T-helper 2 cell (primary cell): ENCODE data around the gene MYOCOS.
A peak's percentile ranks its signal among the peaks of the same experiment; 100 is the strongest.
"Not testable (repeated sequence)": the region's sequence is repeated elsewhere in the genome, so short reads cannot be mapped to it uniquely, and the experiment has no call there.

Experiments
- DNase-seq, 5 experiments: peaks; one replicate each; pipeline versions ENCODE4 v3.0.0 to v3.0.0-alpha.2; 2012 to 2022

MYOCOS gene

DNA sequence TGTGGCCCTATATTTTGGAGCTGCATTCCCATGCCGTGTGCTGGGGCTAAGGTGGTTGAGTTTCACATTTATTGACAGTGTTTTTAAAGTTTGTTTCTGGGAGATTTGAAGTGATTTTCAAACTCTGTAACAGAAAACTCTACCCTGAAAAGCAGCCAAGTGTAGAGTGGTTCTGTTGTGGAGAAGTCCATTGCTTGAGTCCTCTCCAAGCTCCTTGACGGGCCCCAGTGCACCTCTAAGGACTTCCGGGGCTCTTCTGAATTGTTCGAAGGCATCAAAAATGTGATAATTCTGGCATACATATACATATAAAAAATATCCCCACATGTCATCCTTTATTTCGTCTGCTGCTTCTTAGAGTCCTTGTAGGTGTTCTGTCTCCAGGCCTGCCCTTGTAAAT lies 5.0 kb downstream of the MYOCOS start:
- DNase-seq, result no peak

DNA sequence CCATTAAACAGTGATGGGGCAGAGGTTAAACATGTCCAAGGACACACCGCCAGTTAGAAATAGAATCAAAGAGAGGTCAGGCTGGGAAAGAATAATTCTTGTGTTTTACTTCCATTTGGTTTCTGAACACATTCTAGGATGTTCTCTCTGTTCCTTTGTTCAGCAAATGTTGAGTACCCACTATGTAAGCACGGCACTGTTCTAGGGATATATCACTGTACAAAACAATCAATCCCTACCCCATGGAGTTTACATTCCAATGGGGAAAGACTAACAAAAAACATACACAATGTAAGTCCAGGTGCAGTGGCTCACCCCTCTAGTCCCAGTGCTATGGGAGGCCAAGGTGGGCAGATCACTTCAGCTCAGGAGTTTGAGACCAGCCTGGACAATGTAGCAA lies 6.2 kb downstream of the MYOCOS start:
- no peak for DNase-seq

GRCh38 chr1:171635661-171636060 lies 13.6 kb downstream of the MYOCOS start:
- no peak for DNase-seq

GRCh38 chr1:171636141-171636540 lies 14.1 kb downstream of the MYOCOS start:
- no peak for DNase-seq

GRCh38 chr1:171637928-171638576 lies 16.0 kb downstream of the MYOCOS start:
- no peak for DNase-seq

DNA sequence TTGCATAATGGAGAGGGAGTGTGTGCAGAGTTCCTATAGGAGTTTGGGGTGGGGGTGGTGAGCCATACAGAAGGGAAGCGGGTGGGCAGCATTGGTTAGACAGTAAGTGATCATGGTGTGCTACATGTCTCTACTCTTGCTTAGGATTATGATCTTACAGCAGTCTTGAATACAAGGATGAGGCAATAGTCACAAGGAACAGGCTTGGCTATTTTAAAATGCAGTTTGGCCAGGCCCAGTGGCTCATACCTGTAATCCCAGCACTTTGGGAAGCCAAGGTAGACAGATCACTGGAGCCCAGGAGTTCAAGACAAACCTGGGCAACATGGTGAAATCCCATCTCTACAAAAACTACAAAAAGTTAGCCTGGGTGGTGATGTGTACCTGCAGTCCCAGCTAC lies 18.2 kb downstream of the MYOCOS start:
- DNase-seq, result no peak

DNA sequence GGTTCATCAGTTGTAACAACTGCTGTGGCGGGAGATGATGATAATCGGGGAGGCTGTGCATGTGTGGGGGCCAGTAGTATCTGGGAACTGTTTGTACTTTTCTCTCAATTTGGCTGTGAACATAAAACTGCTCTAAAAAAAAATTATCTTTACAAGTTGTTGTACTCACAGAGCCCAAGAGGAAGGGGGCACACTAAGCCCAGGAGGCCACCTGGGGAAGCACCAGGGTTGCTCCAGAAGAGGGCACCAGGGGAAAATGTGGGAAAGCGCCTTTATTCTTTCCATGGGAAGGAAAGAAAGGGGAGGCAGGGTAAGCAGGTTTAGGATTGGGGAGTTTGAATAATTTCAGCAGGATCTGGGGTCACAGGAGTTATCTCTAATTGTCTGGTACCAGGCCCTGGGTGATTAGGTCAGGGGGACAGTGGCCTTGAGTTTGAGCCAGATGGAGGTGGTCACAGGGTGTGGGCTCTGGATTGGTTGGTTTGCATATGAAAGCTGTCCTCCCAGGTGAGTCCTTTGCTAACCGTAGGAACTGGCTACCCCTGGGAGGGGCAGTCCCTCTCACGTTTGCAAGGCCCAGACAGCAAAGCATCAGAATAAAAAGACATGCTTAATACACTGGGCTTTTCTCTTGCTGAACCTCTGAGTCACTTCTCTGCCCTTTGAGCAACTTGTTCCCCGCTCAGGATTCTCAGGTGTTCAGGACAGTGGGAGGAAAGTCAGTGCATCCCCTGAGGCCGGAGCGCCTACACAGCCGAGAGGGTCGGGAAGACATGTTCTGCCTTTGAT lies 19.2 kb downstream of the MYOCOS start:
- no peak for DNase-seq

- no peak for DNase-seq
These were observed 20.2 kb downstream of the MYOCOS start for GRCh38 chr1:171642197-171642596.

DNA sequence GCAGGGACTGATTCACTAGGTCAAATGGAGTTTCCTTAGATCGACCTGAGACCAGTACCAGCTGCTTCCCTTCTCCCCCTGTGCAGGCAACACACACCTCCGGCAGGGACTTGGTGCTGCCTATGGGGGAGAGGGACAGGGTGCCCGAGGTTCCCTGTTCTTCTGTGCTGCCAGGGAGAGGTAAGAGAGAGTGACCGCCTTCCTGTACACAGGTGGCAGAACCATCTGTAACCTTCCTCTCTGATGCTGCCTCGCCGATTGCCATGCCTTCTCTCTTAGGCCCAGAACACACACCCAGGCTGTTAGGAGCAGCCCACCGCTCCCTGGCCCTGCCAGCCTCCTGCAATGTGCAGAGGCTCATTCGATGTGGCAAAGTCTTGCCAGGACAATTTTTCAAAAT lies 21.1 kb downstream of the MYOCOS start:
- DNase-seq, result no peak

GRCh38 chr1:171644805-171645483 lies 22.9 kb downstream of the MYOCOS start:
- peak in 4 of 5 experiments; percentile 12 to 84 (median 36) for DNase-seq

- no peak for DNase-seq
These were observed 23.7 kb downstream of the MYOCOS start for GRCh38 chr1:171645553-171646248.

DNA sequence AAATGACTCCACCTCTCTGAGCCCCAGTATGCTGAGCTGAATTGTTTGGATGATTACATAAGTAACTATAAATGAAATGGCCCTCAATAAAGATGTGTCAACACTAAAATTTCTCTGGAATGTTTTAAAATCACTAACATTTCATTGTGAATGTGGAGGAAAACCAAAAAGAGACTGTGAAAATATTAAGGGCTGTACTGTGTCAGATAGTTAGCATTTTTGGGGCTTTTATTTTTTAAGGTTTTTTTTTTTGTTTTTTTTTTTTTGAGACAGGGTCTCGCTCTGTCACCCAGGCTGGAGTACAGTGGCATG lies 24.2 kb downstream of the MYOCOS start:
- no peak for DNase-seq

GRCh38 chr1:171652234-171652822 lies 30.3 kb downstream of the MYOCOS start, which contains the start of gene MYOC:
MYOC (minus strand) TSS chr1:171652688; CDS start chr1:171652611, 77 bp downstream.
- no peak for DNase-seq

DNA sequence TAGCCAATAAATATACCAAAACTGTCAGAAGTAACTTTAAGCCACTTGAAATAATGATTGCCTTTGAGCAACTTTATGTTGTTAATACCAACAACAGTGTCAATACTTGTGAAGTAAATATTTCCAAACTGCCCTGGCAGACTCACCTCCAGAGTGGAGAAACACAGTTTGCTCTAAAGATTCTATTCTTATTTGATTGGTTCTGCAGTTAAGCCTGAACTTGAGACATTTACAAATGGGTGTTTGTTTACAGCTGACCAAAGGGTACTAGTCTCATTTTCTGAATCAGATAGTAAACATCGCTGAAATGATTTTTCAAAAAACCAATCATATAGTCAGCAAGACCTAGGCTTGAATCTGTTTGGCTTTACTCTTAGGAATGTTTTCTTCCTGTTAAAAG lies 31.8 kb downstream of the MYOCOS start:
- no peak for DNase-seq

DNA sequence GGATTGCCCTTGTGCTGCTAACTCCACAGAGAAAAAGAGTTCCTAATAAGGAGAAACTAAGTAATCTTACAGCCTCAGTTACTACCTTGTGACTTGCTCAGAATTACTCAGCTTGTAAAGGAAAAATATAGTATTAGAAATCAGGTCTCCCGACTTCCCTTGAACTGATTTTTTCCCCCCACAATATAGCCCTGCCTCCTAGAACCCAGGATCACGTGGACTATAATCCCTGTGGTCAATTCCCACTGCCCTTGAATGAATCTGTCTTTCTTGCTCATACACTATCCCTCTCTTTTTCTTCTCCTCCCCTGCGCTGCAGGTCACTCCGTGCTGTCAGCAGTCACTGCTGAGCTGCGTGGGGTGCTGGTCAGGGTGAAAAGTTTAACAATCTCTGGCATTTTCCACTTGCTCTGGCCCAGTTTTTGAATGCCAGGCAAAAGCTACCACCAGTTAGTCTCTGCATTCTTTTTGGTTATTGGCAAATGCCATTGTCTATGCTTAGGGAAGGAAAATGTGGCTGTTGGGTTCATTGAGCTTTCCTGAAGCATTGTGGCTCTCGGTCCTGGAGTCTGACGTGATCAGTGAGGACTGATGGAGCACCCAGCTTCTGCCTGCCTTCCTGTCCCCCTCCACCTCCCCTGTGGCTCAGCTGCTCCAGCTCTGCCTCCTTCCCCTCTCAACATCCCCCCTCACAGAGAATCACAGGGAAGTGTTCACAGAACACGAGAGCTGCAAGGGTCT lies 32.3 kb downstream of the MYOCOS start:
- no peak for DNase-seq

GRCh38 chr1:171654942-171655745 lies 33.1 kb downstream of the MYOCOS start:
- peak; percentile 7 to 65 (median 35) for DNase-seq

- DNase-seq, result no peak
These were observed 33.7 kb downstream of the MYOCOS start for GRCh38 chr1:171655746-171656116.

DNA sequence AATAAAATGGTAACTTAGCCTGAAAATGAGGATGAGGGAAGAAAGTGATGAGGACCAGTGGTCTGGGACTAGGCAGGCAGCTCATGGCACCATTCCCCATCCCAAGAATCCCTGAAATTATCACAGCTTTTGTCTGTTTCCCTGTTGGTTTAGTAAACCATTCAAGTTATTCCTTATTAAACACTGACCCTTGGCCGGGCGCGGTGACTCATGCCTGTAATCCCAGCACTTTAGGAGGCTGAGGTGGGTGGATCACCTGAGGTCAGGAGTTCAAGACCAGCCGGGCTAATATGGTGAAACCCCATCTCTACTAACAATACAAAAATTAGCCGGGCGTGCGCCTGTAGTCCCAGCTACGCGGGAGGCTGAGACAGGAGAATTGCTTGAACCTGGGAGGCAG lies 34.2 kb downstream of the MYOCOS start:
- not testable (repeated sequence) for DNase-seq

GRCh38 chr1:171661076-171661650 lies 39.1 kb downstream of the MYOCOS start:
- DNase-seq, result no peak

GRCh38 chr1:171663036-171663853 lies 41.2 kb downstream of the MYOCOS start:
- DNase-seq, result no peak
